HepG2 (cell line): ENCODE measurements around the gene ZNF90.
"Not testable (repeated sequence)": the region's sequence is repeated elsewhere in the genome, so short reads cannot be mapped to it uniquely, and the experiment has no call there.

Source experiments
- ARNTL ChIP-seq: sonication (generic); formaldehyde crosslinking; IDR thresholded peaks from 2 replicates; pipeline ENCODE4 v1.4.0; 2020; ENCODE audit warnings: mild to moderate bottlenecking, missing genetic modification reagents
- CTCF ChIP-seq: sonication (generic); formaldehyde crosslinking; IDR thresholded peaks from 2 replicates; pipeline ENCODE4 v1.5.0; 2020; ENCODE audit warnings: mild to moderate bottlenecking, missing genetic modification reagents, moderate library complexity
- ELF4 ChIP-seq: sonication (generic); formaldehyde crosslinking; IDR thresholded peaks from 2 replicates; pipeline ENCODE4 v1.5.0; 2020; ENCODE audit warnings: missing genetic modification reagents, mild to moderate bottlenecking, moderate library complexity, borderline replicate concordance
- EP300 ChIP-seq, 3 experiments: sonication (generic) in 1 of 3; formaldehyde crosslinking in 1 of 3; IDR thresholded peaks; 2 replicates each; pipeline versions ENCODE4 v1.5.1 to v1.6.1; 2011 to 2020; ENCODE audit warnings: low read depth in 2 of 3, low read length in 2 of 3, borderline replicate concordance in 1 of 3, improper control_type of control experiment in 1 of 3, mild to moderate bottlenecking in 1 of 3, missing genetic modification reagents in 1 of 3, moderate library complexity in 1 of 3
- HOXA7 ChIP-seq: sonication (generic); formaldehyde crosslinking; IDR thresholded peaks from 2 replicates; pipeline ENCODE4 v1.8.1; 2022; ENCODE audit warnings: mild to moderate bottlenecking, missing genetic modification reagents, moderate library complexity
- MZF1 ChIP-seq: sonication (generic); formaldehyde crosslinking; IDR thresholded peaks from 2 replicates; pipeline ENCODE4 v1.8.1; 2023; ENCODE audit warnings: mild to moderate bottlenecking, missing genetic modification reagents, borderline replicate concordance
- POLR2A ChIP-seq, 2 experiments: IDR thresholded peaks; 2 replicates each; pipeline ENCODE4 v1.6.1; 2011; ENCODE audit warnings: low read depth in 2 of 2, low read length in 2 of 2, mild to moderate bottlenecking in 1 of 2, moderate library complexity in 1 of 2; ENCODE audit not compliant: insufficient read depth in 1 of 2
- ZBTB4 ChIP-seq: sonication (generic); formaldehyde crosslinking; IDR thresholded peaks from 2 replicates; pipeline ENCODE4 v1.4.0; 2020; ENCODE audit warnings: missing genetic modification reagents, mild to moderate bottlenecking, borderline replicate concordance
- ZNF138 ChIP-seq: sonication (generic); formaldehyde crosslinking; IDR thresholded peaks from 2 replicates; pipeline ENCODE4 v1.5.0; 2020; ENCODE audit warnings: mild to moderate bottlenecking, low read depth, missing genetic modification reagents
- ZNF674 ChIP-seq: sonication (generic); formaldehyde crosslinking; IDR thresholded peaks from 2 replicates; pipeline ENCODE4 v1.5.0; 2020; ENCODE audit warnings: low read depth, mild to moderate bottlenecking, missing genetic modification reagents

GRCh38 chr19:20045742-20046141 lies 32.1 kb upstream of the ZNF90 start:
- TF ChIP-seq POLR2A (IDR thresholded peaks at IDR 0.05; ENCODE audit: insufficient read depth in 1 of 2, low read depth in 2 of 2, low read length in 2 of 2); ARNTL (CRISPR knock-in tag); EP300 (IDR thresholded peaks at IDR 0.05; ENCODE audit: low read depth in 2 of 2, low read length in 2 of 2); EP300 (CRISPR knock-in tag; IDR thresholded peaks at IDR 0.05; ENCODE audit: borderline replicate concordance); CTCF (CRISPR knock-in tag); ZNF674 (CRISPR knock-in tag); MZF1; ZBTB4 (CRISPR knock-in tag); ZNF138 (CRISPR knock-in tag); HOXA7 (CRISPR knock-in tag); ELF4 (CRISPR knock-in tag): not testable (repeated sequence)
